SK-N-DZ (cell line): Measurements from ENCODE around the gene RARB.

ENCODE experiments used
- DNase-seq: peaks from one replicate; pipeline ENCODE4 v3.0.0-alpha.2; 2015; ENCODE audit warnings: low spot score

Gene RARB

DNA sequence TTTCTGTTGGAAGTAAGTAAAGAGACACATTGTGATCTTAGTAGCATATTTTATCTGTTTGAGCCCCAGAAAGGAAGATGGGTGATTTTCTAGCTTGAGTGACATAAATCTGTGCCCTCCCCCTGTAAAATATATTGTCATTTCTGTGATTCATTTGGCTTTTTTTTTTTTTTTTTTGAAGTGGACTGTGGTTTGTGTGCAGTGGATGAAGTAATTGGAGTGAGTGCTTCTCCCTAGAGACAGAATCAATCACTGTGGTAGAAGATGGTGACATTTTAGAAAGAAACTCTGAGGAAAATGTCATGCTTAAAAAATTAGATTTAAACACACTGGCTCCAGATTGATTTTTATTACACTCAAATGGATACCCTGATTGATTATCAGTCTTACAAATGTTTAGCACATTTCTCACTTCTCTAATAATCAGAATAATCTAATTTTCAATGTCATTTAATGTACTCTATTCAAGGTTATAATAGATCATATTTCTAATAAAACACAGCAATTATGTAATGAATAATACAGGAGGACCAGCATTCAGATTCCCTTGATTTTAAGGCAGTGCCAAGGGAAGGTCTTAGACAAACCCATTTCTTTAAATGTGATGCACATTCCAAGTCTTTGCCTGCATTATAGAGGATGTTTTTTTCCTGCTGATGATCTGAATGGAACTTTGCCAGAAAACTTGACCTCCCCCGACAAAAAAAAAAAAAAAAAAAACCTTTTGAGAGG lies 120.0 kb downstream of the RARB start:
- DNase-seq = no peak

DNA sequence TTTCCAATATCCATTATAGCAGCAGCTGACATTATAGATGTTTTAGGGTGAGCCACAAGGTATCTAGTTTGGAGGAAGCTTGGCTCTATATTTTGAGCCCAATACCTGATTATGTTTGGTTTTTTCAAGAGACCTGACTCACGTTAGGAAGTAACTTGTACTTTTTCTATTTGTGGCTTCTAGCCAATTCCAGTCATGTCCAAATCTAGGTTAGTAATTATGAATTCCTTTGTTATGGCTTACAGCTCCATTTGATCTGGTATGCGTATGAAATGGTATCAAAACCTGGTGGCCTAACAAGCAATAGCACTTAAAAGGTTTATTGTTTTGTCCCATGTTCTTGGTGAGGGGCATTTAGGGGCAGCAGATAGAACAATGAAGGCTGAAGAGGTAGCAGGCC lies 120.8 kb downstream of the RARB start:
- no peak for DNase-seq

DNA sequence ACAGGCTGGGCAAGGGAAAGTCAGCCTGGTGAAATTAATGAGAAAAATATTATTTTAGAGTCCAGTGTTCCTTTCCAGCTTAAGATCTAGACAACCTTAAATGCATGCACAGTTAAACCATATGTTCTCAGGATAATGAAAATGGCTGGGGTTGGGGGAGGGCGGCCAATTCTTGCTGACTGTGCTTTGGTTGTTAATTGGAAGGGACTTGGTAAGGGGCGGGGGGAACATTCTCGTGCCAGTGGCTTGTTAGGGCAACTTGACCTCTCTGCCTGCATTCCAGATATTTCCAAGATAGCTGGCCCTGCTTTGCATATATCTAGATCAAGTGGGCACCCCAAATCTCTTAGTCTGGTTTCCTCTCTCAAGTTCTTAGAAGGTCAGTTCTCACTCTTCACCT lies 124.2 kb downstream of the RARB start:
- no peak for DNase-seq

DNA sequence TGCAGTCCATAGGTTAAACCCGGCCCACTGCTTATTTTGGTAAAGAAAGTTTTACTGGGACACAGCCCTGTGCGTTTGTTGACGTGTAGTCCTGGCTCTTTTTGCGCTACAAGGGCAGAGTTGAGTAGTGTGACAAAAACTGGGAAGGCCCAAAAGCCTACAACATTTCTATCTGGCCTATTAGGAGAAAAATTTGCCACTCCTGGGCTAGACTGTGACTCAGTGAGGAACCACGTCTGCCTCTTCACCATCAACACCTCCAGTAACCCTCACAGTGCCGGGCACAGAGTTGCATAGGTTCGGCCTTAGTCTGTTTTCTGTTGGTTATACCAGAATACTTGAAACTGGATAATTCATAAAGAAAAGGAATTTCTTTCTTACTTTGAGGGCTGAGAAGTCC lies 126.3 kb downstream of the RARB start:
- no peak for DNase-seq

DNA sequence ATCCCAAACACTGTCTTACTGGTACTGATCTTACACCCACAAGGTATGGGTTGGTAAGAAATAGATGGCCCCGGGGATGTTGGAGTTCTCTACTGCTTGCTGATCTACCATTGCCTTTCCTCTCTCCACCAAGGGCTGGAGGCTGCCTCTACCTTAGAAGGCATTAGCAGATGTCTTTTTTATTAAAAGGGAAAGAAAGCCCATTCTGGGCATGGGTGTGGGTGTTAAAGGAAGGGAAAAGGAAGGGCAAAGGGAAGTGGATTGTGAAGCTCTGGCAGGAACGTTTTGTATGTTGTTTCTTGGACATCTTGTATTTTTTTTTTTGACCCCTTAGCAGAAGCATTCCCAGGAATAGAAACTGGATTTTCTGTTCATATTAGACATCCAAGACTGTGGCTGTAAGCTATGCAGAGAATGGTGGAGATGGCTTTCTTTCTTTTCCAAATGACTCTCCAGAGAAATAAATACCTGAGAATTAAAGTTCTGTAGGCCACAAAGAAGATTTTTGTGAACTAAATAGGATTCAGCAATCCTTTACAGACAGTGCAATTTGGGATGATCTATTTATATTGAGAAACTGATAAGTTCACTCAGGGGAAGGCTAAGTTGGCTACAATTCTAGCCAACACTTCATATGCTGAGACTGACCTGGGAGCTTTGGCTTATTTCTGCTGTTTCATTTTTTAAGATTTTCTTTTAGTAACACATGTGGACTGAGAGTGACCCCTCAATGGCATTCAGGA lies 127.8 kb downstream of the RARB start:
- DNase-seq = no peak

DNA sequence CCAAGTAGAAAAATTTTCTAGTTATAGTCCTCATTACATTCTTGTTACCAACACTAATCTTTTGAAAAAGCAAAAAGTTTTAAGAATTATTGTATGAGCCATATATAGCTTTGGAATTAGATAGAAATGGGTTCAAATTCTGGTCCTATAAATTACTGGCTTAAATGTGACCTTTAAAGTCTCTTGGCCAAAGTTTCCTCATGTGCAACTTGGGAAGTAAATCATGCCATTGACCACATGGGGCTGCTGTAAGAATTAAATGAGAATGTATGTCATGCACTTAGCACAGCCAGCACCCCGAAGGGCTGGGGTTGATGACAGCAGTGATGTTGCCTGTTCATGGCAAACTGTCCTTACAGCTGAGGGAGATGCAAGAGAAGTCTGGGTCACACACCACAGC lies 128.4 kb downstream of the RARB start:
- DNase-seq = no peak

DNA sequence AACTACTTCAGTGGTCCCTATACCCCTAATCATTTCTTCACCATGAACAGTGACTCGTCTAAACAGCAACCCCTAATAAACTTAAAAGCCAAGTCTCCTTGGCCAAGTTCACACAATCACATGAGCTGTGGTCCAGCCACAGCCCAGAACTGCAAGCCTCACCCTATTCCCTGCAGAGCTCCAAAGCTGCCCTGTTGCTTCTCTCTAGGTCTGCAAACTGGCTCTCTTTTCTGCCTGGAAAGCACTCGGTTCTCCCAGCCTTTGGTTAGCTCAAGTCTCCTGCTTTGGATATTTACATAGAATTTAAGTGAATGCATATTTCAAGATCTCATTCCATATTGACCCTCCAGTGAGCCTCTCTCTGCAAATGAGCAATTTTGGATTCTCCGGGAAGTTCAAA lies 129.6 kb downstream of the RARB start:
- no peak for DNase-seq

DNA sequence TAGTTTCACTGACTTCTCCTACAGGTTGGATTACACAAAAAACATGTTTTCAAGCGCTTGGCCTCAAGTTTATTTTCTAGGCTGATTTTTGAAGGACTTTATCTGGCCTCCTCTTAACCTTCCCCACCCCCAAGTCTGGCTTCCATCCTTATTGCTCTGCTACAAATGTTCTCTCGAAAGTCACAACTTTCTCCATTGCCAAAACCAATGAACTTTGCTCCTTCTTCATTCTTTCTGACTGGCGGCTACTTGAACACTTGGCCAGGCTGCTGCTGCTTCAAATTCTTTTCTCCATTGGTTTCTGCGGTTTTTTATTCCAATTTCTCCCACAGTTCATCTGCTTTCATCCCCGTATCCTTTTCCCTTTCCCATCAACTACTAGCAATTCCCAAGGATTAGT lies 130.1 kb downstream of the RARB start:
- no peak for DNase-seq

DNA sequence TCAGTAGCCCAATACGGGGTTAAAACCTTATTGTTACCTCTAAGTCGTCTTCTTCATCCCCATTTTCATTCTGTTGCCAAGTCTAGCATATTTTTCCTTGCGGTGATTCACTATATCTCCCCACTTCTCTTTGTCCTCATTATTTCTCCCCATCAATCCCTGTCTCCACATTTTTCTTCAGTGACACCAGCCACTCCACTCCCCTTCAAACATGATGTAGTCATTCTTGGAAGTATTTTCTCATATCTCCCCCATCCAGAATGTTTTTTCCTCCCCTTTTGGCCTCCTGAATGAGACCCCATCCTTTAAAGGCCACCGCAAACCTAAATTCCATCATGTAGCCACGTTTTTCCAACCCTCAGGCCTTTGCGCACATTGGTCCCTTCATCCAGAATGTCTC lies 130.7 kb downstream of the RARB start:
- no peak for DNase-seq

DNA sequence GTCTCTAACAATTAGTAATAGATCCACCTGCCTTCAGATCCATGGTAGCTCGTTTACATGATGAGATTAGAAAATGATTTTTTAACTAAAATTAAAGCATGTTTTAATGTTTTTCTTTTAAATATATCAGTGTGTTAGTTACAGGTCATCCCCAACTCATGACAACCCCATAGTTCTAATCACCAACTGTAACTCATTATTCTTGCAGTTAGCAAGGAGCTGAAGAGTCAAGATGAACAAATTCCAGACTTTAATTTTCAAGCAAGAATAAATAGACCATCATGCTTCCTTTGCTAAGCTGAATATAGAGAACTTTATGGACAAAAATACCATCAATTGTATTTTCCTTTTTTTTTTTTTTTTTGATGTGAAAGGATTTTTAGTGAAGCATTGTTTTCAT lies 135.5 kb downstream of the RARB start:
- no peak for DNase-seq

DNA sequence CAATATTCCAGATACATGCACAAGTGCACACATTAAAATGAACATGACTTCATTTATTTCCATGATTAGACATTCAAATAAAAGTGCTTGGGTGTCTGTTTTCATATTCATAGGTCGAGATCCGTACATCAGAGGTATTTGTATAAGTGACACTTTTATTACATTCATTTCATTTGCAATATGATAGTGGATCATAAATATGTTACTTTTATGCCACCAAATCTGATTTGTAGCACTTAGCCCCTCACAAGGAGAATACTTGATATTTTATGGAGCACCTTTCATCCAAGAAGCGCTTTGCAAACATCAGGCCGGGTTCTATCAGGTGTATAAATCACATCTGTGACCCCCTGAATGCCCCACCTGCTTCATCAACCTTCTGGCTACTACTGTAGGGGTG lies 136.0 kb downstream of the RARB start:
- no peak for DNase-seq

DNA sequence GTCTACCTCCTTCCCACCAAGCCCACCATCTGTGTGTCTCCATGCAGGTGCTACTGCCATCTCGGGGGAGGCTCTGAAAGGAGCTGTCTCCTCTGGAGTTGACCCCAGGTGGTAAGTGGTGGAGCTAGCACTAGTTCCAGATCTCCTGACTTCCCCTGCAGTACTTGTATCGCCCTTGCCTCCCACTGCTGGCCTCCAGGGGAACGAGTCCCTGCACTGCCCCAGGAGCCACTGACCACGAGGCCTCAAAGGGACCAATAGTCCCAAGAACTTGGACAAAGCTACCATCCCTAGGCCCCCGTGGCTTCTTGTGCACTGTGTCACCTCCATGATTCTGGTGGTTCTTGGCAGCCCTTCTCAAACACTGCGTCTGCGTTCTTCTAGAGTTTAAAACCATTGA lies 137.7 kb downstream of the RARB start:
- no peak for DNase-seq

DNA sequence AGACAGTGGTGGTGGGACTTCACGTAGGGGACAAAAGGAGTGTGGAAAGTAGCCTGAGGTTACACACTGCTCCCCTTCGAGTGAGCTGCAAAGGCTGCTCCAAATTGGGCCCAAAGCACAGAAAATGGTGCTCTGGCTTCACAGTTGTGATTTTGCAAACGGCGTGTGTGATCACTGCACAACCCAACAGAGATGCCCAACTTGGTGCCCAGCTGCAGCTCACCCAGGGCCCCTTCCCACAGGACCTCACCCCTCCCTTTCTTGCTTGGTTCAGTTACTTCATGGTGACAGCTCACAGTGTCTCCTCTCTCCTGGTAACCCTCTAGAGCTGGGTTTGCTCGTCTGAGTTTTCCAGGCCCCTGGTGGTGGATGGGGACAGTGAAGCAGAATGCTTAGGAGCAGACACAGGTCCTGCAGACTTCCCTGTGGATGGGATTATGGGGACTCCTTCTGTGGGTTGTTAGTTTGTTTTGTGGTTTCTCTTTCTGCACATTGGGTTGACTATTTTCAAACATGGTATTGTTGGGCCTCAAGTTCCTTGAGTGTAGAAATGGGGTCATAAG lies 138.4 kb downstream of the RARB start:
- DNase-seq = no peak

DNA sequence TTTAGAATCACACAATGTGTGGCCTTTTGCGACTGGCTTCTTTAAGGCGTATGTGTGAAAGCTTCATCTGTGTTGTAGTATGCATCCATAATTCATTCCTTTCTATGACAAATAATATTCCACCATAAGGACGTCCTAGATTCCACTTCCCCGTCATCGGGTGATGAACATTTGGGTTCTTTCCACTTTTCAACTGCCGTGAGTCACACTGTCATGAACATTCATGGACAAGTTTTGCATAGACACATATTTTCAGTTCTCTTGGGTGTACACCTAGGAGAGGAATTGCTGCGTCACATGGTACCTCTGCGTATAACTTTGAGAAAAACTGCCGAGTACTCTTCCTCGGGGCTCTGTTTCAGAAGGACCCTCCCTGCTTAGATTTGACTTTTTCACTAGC lies 139.3 kb downstream of the RARB start:
- DNase-seq = no peak

DNA sequence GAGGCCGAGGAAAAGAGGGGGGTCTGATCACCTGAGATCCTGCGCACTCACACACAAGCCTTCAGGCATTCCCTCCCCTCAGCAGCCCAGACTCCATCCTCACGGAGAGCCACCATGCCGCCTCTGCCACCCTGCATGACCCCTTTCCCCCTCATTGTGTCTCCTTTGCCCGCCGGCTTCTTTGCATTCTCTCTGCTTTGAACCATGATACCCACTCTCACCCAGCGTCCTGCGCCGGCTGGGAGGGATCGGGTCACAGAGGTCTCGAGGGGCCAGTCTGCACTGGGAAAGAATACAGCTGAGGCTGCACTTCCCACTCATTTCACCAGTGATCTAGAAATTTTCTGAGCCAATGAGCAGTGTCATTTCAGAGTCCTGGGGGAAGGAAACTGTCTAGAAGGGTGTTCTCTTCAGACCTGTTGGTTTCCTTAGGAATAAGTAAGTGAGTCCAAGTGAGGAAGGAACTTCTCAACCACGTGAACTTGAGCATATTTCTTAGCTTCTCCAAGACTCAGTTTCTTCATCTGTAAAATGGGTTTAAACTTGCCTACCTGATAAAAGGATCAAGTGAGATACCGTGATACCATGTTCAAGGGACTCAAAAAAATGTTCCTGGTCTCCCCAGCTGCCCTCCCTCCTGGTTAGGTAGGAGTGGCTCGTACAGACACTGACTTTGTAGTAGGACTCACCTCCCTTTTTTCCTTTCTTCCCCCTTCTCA lies 139.9 kb downstream of the RARB start:
- DNase-seq = no peak

DNA sequence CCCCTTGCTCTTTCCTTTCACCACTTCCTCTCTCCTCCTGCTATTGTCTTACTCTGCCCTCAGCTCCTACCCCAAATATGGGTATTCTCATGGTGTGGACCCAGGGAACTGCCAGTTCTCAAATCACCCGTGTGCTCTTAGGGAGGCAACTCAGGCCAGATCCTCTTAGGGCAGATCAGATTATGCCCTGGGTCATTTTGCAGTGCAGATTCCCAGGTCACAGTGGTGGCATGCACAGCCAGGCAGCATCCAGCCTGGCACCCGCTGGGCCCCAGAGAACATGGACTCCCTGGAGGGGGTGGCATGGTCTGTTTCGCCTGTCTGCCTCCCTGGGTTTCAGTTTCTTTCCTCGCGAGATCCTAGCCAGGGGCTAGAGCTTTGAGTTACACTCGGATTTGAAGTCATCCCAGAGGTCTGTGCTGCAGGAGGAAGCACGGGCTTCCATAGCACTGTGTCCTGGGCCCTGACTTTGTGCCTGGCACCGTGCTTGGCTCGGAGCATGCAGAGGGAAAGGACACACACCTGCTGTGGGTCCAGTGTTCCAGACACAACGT lies 140.5 kb downstream of the RARB start:
- DNase-seq = no peak

DNA sequence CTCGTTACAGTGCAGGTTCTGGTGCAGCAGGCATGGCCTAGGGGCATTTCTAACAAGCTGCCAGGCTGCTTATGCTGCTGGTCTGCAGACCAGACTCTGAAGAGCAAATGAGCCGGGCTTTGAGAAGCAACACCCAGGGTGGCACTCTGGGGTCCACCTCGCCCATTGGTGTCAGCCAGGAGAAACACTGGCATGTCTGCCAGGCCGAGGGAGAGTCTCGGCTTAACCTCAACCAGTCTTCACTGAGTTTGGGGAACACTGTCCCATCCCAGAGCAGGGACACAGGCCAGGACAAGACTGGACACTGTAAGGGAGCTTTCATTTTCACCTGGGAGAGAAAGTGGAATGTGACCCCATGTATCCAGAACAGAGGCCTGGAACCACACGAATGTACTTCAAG lies 143.2 kb downstream of the RARB start:
- DNase-seq = no peak

DNA sequence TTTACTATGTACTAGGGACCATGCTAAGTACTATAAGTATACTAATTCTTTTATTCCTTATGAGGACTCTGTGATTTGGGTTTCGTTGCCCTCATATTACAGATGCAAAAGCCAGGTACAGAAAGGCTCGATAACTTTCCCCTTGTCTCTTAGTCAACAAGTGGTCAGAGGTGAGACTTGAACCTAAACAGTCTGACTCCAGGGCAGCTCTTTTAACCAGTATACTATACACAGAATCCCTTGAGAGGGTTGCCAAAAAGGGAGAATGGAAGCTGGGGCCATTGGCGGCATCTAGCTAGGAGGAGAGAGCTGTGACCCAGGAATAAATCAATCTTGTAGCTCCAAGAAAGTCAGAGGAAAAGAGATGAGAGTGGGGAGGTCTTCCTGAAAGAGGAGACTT lies 144.3 kb downstream of the RARB start:
- no peak for DNase-seq

DNA sequence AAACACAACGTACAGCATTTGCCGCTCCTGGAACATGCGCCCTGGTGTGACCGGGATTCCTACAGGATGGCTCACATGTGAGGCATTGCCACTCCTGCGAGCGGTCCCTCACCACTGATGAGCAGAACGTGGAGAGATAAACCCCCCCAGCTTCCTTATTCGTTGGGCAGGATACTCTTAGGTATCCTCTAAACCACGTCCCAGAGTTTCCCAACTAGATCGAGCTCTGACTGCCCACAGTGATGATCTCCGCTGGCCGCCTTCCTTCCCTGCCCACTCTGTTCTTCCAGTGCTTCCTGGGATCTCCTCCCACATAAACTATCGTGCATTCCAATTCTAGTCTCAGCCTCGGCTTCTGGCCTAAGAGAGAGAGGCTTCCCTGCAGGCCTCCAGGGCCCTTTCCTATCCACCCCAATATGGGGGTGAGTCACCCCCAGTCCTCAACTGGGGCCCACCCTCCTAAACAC lies 144.9 kb downstream of the RARB start:
- DNase-seq = no peak

DNA sequence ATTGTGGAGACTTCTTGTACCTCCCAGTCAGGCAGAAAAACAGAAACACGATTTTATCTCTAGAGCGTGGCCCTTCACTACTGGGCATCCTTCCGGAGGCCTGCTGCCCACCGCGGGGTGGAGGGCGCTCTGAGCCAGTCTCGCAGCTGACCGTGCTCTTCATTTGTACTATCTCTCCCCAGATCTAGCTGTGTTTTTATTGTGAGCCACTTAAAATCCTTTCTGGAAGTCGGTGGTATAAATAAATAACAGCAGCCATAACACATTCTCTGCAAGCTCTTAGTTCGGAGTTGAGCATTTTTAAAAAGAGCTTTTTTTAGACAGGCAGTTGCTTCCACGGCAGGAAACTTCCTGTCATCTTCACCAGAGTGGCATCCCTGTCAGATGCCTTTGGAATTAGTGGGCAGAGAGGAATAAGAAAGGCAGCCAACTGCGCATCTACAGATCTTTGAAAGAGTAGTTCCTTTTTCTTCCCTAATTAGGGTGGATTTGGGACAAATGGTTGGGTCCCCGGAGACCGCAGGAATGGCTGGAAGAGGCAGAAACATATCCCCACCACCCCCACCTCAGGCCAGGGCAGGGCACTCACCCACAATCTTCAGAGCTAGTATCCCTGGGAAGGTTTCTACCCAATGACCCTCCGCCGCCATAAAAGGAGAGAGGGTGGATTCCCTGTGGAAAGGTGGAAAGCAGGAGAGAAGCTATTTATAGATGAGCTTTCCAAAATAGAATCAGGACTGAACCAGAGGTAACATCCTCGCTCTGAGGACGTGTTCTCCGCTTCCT lies 145.5 kb downstream of the RARB start:
- no peak for DNase-seq

DNA sequence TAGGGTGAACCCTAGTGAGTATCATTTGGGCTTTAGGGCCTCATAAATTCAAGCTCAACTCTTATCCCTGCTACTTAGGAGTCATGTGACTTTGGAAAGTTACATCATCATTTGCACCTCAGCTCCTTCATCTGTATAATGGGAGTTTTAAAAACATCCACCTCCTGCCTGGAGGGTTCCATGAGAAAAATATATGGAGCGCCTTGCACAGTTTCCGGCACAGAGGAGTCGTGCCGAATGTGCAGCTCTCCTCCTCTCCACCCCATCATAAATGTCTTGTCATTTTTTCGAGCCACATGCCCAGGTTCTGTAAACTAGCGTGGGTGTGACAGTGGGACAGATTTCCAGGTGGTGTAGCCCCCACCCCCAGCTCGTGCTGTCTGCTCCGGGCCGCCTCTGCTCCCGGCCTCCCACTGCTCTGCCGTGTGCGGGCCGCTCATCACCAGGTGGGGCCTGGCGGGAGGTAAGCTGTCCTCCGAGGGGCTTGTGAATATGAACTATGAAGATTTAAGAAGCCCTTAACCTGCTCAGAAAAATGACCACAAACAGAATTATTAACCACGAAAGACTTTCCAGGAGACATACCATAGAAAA lies 146.2 kb downstream of the RARB start:
- no peak for DNase-seq
